Left hindlimb (tissue), 1 donor: ENCODE data around the gene LGALS1.
"Not testable (repeated sequence)": the region's sequence is repeated elsewhere in the genome, so short reads cannot be mapped to it uniquely, and the experiment has no call there.

ENCODE experiments used
- DNase-seq: peaks from one replicate; pipeline ENCODE4 v3.0.0-alpha.2; 2018

LGALS1 gene

DNA sequence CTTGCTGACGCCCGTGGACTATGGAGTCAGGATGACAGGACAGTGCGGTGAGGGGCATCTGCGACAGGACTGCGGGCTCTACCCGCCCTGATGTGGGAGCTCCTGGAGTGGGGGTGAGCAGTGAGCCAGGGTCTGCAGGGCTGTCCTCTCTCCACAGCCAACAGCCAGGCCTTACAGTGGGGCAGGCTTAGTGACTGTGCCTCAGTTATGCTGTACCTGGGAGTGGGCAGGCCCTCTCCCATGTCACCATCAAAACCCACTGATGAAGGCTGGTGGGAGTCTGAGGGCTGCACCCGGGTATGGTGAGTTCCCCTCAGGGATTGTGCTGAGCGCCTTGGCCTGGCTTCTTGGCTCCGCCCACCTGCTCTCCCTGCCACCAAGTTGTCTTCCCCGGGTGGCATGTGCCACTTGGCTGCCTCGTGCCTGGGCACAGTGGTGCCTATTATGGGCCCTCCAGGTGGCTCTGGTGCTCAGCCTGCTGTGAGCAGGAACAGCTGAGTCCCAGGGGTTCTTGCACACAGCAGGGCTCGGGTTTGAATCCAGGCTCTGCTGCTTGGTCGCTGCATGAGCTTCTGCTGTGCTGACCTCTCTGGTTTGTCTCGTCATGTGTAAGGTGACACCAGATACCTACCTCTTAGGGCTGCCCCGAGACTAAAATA lies 17.3 kb downstream of the LGALS1 start:
- no peak for DNase-seq

DNA sequence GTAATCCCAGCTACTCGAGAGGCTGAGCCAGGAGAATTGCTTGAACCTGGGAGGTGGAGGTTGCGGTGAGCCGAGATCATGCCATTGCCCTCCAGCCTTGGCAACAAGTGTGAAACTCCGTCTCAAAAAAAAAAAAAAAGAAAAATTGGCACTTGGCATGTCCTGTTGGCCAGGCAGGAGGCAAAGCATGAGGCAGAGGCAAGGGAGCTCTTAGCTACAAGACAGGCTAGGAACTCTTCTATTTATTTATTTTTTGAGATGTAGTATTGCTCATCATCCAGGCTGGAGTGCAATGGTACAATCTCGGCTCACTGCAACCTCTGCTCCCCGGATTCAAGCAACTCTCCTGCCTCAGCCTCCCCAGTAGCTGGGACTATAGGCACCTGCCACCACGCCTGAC lies 18.7 kb downstream of the LGALS1 start:
- not testable (repeated sequence) for DNase-seq

DNA sequence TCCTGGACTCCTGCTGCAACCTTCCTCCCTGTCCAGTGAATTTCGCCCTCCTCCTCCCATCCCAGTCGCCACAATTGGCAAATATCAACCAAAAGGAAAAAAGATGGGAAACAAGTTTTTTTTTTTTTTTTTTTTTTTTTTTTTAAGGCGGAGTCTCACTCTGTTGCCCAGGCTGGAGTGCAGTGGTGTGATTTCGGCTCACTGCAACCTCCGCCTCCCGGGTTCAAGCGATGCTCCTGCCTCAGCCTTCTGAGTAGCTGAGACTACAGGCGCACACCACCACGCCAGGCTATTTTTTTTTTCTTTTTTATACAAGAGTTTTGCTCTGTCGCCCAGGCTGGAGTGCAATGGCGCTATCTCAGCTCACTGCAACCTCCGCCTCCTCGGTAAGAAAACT lies 20.8 kb downstream of the LGALS1 start:
- DNase-seq, result not testable (repeated sequence)

DNA sequence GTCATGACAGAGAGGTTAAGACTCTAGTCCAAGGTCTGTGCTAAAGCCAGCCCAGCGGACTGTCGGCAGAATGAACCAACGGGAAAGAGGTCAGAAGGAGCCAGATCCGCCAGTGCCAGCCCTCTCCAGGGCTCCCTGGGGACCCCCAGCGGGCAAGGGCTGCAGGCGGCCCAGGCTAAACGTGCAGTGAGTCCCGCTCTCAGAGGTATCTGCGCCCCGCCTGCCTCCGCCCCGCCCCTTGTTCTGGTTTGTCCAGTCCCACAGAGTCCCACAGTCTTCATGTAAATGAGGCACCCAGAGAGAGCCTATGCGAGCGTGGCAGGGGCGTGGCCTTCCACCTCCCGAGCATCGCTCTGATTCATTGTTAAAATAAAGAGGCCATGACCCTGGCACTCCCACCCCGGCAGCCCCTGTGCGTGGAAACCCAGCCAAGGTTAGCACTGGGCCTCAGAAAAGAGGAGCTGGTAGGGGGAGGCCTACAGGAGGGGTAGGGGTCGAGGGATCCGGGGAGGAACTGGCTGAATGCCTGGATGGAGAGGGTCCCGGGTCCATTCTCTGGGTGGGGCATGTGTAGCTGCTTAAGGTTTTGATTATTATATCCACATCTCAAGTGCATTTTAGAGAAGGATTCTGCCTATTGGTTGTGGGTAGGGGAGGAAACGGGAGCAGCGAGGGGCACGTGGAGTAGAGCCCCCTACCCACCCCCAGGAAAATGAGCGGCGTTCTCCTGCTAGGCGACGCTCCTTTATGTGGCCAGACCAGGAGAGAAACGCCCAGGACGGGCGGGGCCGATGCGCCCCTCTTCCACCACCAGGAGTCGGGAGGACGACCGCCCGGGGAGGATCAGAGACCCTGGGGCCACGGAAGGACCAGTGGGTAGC lies 21.5 kb downstream of the LGALS1 start, which contains the start of gene TRIOBP:
TSS of gene TRIOBP (plus strand) at position 392 of the 881 bp plus-strand sequence. CDS start 4,318 bp downstream, outside the sequence.
- DNase-seq, result peak; percentile 96

DNA sequence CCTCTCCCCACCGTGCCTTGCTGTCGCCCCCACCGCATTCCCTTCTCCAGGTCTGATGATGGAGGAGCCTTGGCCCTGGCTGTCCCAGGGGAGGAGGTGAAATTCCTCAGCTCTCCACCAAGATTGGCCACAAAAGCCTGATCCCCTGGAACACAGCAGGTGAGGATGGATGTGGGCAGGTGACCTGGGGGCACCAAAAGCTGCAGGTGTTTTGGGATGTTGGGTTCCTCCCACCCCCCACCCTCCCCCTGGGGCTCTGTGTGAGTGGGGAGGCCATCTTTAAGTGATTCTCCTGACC lies 22.1 kb downstream of the LGALS1 start:
- DNase-seq, result no peak

DNA sequence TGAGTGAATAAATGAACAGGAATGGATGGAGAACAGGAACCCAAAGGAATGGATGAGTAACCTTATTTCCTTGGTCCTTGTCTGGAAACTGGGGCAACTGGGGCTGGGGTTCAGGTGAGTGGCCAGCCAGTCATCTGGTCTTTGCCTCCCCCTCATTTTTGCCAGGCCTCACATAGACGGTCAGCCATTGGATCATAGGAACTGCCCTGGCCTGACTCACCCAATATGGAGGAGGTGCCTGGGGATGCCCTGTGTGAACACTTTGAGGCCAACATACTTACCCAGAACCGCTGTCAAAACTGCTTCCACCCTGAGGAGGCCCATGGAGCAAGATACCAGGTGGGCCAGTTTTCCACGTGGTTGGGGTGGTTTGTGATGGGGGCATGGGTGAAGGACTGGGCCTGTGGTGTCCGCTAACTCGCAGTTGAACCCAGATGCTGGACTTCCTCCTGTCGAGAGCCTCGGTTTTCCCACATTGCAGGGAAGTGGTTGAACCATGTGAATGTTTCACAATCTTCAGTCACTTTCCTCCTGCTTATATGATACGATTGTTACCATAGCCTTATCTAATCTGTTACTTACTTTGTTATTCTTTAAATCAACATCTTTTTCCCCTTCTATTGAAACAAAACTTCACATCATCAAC lies 25.8 kb downstream of the LGALS1 start:
- DNase-seq, result no peak

DNA sequence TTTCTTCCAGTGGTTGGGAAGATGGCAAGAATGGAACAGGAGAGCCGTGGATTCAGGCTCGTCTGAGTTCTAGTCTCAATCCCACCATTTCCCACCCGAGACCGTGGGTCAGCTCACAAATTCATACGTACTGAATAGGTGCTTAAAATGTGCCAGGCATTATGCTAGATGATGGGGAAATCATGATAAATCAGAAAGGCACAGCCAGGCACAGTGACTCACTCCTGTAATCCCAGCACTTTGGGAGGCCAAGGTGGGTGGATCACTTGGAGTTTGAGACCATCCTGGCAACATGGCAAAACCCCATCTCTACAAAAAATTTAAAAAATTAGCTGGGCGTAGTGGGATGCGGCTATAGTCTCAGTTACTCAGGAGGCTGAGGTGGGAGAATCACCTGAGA lies 28.5 kb downstream of the LGALS1 start:
- no peak for DNase-seq

DNA sequence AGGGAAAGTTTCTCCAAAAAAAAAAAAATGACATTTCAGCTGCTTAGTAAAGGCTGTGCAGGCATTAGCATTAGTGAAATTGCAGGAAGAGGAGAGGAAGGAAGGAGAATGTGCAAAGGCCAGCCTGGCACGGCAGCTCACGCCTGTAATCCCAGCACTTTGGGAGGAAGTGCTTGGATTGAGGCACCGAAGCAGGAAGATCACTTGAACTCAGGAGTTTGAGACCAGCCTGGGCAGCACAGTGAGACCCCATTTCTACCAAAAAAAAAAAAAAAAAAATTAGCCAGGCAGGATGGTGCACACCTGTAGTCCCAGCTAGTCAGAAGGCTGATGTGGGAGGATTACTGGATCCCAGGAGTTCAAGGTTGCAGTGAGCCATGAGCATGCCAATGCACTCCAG lies 29.2 kb downstream of the LGALS1 start:
- DNase-seq, result no peak

DNA sequence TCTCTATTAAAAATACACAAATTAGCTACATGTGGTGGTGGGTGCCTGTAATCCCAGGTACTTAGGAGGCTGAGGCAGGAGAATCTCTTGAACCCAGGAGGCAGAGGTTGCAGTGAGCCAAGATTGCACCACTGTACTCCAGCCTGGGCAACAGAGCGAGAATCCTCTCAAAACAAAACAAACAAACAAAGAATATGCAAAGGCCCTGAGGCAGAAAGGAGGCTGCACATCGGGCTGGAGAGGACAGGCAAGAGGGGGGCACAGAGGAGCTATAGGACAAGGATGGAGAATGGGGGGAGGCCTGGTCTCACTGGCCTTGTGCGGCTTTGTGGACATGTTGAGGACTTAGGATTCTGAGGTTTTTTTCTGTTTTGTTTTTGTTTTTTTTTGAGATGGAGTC lies 29.8 kb downstream of the LGALS1 start:
- no peak for DNase-seq

DNA sequence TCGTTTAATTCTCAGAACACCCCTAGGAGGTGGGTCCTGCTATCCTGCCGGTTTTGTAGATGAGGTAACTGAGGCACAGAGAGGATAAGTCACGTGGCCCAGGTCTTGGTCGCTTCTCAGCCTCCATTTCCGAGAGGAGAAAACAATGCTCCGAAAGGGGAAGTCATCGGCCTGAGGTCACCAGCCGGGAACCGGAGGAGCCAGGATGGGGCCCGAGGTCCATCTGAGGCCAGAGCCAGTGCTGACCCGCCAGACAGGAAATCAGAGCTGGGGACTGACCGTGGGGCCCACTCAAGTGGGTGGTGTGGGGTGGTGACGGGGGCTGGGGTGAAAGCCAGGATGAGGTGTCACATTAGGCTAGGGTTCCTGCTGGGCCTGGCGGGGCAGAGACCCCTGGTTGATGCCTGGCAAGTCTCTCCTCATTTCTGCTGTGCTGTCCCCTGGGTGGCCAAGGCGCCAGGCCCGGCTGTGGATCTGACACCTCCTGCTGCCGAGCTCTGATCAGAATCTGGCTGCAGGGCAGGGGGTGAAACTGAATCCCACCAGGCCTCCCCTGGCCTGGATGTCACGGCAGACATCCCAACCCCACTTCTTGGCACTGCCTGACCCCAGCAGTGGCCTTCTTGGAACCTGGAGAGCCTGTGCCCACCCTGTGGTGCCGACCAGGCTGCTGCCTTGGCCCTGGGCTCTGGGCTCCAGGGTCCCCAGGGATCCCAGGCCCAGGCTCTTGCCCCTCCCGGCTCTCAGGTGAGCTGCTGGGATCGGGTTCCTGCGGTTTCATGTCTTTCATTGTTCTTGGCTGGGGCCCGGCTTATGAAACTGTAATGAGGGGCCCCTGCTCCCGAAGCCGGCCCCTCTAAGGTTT lies 33.4 kb downstream of the LGALS1 start:
- DNase-seq, result no peak

DNA sequence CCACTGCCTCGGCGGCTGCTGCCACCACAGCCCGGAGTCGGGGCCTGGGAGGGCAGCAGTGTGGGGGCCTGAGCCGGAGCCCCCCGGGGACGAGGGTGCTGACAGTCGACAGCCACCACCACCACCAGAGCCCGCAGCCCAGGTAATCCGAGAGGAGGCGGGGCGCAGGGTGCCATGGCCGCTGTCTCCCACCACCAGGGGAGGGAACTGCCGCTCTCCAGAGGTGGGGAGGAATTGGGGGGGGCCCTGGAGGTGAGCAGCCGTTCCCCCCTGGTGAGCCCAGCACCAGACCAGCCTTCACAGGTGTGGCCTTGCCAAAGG lies 34.0 kb downstream of the LGALS1 start:
- DNase-seq, result no peak

DNA sequence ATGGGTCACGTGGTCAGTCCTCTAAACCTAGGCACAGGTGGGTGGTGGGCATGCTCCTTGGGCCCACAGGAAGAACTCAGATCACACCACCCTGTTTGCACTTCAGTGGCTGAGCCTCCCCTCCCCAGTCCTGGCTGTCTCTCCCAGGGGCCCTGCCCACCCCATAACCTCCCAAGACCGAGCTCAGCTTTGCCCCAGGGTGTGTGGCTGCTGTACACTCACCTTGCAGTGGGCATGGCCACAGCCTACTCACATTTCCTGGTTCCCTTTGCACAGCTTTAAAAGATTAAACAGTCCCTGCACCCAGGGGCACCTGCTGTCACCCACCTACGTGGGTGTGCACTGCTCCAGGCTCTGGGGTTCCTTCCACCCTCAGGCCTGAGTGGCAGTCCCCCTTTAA lies 35.2 kb downstream of the LGALS1 start:
- DNase-seq, result no peak

DNA sequence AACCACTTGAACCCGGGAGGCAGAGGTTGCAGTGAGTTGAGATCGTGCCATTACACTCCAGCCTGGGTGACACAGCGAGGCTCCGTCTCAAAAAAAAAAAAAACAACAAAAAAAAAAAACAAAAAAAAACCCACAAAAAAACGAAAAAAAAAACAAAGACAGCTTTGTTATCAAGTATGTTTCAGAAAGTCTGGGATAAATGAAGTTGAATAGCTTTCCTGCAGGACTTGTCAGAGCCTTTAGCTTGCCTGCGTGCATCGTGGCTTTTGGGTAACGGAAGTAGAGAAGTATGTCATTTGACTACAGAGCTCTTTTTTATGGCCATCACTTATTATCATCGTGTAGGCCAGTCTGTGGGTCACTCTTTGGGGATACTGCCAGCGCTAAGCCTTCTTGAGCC lies 36.1 kb downstream of the LGALS1 start:
- DNase-seq, result no peak

DNA sequence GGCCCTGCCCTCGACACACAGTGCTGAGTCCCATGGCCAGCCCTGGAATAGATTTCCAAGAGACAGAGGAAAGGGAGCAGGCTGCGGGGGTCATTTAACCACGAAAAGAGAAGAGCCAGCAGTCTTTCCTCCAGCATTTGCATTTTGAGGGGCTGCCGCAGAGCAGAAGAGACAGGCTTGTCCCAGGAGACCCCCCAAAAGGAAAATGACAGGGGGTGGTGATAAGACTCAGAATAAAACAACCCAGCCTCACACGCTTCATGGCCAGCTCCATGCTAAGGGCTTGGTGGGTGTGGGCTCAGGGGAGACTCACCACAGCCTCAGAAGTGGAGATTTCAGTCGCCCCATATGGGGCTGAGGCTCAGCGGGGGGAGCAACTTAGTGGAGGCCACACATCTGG lies 38.3 kb downstream of the LGALS1 start:
- DNase-seq, result no peak

DNA sequence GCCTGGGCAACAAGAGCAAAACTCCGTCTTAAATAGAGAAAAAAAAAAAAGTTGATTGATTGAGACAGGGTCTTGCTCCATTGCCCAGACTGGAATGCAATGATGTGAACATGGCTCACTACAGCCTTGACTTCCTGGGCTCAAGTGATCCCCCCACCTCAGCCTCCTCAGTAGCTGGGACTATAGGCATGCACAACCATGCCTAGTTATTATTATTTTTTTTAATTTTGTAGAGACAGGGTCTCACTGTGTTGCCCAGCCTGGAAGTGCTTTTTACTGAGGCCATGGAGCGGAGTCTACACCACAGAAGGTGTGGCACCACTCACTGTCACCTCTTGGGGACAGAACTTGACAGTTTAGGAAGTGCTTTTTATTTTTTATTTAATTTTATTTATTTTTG lies 39.2 kb downstream of the LGALS1 start:
- no peak for DNase-seq

DNA sequence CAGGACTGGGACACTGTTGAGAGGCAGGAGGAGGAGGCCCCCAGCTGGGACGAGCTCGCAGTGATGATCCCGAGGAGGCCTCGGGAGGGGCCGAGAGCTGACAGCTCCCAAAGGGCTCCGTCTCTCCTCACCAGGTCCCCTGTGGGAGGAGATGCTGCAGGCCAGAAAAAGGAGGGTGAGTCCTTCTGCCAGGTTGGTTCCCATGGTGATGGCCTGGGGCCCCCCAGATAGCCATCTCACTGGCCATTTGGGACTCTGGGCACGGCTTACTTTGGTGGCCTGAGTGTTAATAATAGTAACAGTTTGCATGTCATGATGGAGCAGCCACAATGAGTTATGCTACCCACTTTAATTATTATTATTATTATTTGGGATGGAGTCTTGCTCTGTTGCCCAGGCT lies 40.3 kb downstream of the LGALS1 start:
- no peak for DNase-seq

DNA sequence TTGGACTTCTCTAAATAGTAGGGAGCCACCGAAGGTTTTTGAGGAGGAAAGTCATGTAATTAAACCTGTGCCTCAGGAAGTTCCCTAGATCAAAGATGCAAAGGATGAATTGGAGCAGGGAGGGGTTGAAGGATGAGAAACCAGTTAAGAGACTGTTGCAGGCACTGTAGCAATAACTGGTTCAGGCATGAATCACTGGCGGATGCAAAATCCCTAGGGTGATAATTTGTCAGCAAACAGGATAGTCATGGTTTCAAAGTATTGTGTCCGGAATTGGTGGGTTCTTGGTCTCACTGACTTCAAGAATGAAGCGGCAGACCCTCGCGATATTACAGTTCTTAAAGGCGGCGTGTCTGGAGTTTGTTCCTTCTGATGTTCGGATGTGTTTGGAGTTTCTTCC lies 41.3 kb downstream of the LGALS1 start:
- DNase-seq, result no peak

DNA sequence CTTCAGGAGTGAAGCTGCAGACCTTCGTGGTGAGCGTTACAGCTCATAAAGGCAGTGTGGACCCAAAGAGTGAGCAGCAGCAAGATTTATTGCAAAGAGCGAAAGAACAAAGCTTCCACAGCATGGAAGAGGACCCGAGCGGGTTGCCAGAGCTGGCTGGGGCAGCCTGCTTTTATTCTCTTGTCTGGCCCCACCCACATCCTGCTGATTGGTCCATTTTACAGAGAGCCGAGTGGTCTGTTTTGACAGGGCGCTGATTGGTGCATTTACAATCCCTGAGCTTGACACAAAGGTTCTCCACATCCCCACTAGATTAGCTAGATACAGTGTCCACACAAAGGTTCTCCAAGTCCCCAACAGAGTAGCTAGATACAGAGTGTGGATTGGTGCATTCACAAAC lies 41.8 kb downstream of the LGALS1 start:
- not testable (repeated sequence) for DNase-seq

DNA sequence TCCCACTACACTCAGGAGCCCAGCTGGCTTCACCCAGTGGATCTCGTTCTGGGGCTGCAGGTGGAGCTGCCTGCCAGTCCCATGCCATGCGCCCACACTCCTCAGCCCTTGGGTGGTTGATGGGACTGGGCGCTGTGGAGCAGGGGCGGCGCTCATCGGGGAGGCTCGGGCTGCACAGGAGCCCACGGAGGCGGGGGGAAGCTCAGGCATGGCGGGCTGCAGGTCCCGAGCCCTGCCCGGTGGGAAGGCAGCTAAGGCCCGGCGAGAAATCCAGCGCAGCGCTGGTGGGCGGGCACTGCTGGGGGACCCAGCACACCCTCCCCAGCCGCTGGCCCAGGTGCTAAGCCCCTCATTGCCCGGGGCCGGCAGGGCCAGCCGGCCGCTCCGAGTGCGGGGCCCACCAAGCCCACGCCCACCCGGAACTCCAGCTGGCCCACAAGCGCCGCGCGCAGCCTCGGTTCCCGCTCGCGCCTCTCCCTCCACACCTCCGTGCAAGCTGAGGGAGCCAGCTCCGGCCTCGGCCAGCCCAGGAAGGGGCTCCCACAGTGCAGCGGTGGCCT lies 42.4 kb downstream of the LGALS1 start:
- not testable (repeated sequence) for DNase-seq

DNA sequence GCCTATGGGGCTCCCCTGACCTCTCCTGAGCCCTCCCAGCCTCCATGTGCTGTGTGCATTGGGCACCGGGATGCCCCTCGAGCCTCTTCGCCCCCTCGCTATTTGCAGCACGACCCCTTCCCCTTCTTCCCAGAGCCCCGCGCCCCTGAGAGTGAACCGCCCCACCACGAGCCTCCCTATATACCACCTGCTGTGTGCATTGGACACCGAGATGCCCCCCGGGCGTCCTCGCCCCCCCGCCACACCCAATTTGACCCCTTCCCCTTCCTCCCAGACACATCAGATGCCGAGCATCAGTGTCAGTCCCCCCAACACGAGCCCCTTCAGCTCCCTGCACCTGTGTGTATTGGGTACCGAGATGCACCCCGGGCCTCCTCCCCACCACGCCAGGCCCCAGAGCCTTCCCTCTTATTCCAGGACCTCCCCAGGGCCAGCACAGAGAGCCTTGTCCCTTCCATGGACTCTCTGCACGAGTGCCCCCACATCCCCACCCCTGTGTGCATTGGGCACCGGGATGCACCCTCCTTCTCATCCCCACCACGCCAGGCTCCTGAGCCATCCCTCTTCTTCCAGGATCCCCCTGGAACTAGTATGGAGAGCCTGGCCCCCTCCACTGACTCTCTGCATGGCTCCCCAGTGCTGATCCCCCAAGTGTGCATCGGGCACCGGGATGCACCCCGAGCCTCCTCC lies 50.3 kb downstream of the LGALS1 start:
- peak; percentile 28 for DNase-seq

DNA sequence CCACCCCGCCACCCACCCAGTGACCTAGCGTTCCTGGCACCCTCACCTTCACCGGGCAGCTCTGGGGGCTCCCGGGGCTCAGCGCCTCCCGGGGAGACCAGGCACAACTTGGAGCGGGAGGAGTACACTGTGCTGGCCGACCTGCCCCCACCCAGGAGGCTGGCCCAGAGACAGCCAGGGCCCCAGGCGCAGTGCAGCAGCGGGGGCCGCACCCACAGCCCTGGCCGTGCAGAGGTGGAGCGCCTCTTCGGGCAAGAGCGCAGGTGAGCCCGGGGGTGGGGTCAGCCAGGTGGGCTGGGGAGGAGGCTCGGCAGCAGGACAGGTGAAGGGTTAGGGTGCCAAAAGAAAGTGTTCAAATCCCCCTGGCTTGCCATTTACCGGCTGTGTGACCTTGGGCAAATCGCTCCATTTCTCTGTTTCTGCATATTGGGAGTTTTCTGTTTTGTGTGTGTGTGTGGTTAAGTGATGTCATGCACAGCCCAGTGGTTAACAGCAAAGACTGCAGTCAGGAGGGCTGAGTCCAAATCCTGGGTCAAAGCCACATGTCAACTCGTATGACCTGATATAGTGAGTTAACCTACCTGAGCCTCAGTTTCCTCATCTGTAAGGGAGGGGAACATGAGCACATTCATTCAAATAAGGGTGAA lies 50.9 kb downstream of the LGALS1 start:
- DNase-seq, result peak; percentile 16

DNA sequence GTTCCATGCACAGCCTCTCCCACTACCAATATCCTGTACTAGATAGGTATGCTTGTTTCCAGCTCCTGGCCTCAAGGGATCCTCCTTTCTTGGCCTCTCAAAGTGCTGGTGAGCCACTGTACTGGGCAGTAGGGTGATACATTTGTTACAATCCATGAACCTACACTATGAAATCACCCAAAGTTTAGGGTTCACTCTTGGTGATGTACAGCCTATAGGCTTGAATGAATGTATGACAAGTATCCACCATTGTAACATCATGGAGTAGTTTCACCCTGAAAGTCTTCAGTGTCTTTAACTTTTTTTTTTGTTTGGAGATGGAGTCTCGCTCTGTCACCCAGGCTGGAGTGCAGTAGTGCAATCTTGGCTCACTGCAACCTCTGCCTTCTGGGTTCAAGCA lies 53.2 kb downstream of the LGALS1 start:
- no peak for DNase-seq
